CD4-positive, alpha-beta T cell (primary cell): ENCODE data around the gene LGSN. TPM values are rescaled to one million over a fixed set of nuclear protein-coding genes. Genes with fewer than 3 reads are reported as not detected.

Experiments used
- ATAC-seq: fragments of 200-7000 bp; cut with Tn5 transposase; one replicate; pipeline ENCODE4 v1.10.0; 2022; ENCODE audit warnings: mild to moderate bottlenecking; ENCODE audit not compliant: poor library complexity
- CTCF ChIA-PET: fragments of 350-600 bp; sonication (Branson Sonifier 250); formaldehyde crosslinking; loops from one replicate; lab custom pipeline; 2021; ENCODE audit warnings: antibody characterized with exemption, inconsistent platforms; lab: Charles Lee
- POLR2A ChIA-PET: fragments of 350-600 bp; sonication (Branson Sonifier 250); formaldehyde crosslinking; loops from one replicate; lab custom pipeline; 2021; ENCODE audit warnings: antibody characterized with exemption, inconsistent platforms; lab: Charles Lee
- DNase-seq, 14 experiments: peaks; one replicate each; pipeline ENCODE4 v3.0.0-alpha.2; 2013 to 2020; ENCODE audit warnings: mixed read lengths in 2 of 14
- H3K27ac ChIP-seq, 2 donors: one replicate each; pipeline versions ENCODE4 v1.5.1 to v1.7.0; 2013; ENCODE audit warnings: low read length in 2 of 2, low read depth in 1 of 2, mild to moderate bottlenecking in 1 of 2
- H3K27me3 ChIP-seq, 2 experiments: 1 replicate in 1 of 2; 2 replicates in 1 of 2; pipeline versions ENCODE4 v1.6.1 to v1.7.0; 2013; ENCODE audit warnings: low read length in 2 of 2, control low read depth in 1 of 2, mild to moderate bottlenecking in 1 of 2, moderate library complexity in 1 of 2; ENCODE audit not compliant: insufficient read depth in 2 of 2, control insufficient read depth in 1 of 2
- H3K36me3 ChIP-seq: one replicate; pipeline ENCODE4 v1.6.1; 2013; ENCODE audit warnings: low read length, control low read depth; ENCODE audit not compliant: insufficient read depth
- H3K4me1 ChIP-seq: one replicate; pipeline ENCODE4 v1.6.1; 2013; ENCODE audit warnings: low read length, control low read depth; ENCODE audit not compliant: insufficient read depth
- H3K4me3 ChIP-seq: one replicate; pipeline ENCODE4 v1.5.1; 2013; ENCODE audit warnings: mild to moderate bottlenecking, low read length, moderate library complexity
- H3K9me3 ChIP-seq, 2 experiments: 1 replicate in 1 of 2; 2 replicates in 1 of 2; pipeline versions ENCODE4 v1.6.1 to v1.7.0; 2013; ENCODE audit warnings: low read length in 2 of 2, mild to moderate bottlenecking in 2 of 2, control low read depth in 1 of 2, moderate library complexity in 1 of 2; ENCODE audit not compliant: control insufficient read depth in 1 of 2, insufficient read depth in 1 of 2
- H3K27ac Mint-ChIP-seq: one replicate; pipeline ENCODE4 v1.8.0; 2020; ENCODE audit warnings: mixed read lengths
- H3K27me3 Mint-ChIP-seq: one replicate; pipeline ENCODE4 v1.8.0; 2021; ENCODE audit warnings: mixed read lengths
- H3K36me3 Mint-ChIP-seq: one replicate; pipeline ENCODE4 v1.8.0; 2021; ENCODE audit warnings: low read depth, mixed read lengths
- H3K4me1 Mint-ChIP-seq: one replicate; pipeline ENCODE4 v1.8.0; 2021; ENCODE audit warnings: low read depth, mixed read lengths
- H3K4me3 Mint-ChIP-seq: one replicate; pipeline ENCODE4 v1.8.0; 2020; ENCODE audit warnings: mild to moderate bottlenecking, mixed read lengths
- H3K9me3 Mint-ChIP-seq: one replicate; pipeline ENCODE4 v1.8.0; 2020; ENCODE audit warnings: mixed read lengths
- intact Hi-C, 2 experiments: fragments of 100-400 bp; cut with DNase I in 1 of 2; cut with micrococcal nuclease in 1 of 2; formaldehyde crosslinking; loops; one replicate each; pipeline versions ENCODE4 v1.15.1 to v1.9.0; 2023 to 2025; cut with DNase I, micrococcal nuclease
- total RNA-seq, 174 experiments: library from RNA in 2 of 174; stranded (reverse) in 2 of 174; gene quantifications; one replicate each; pipeline ENCODE4 v1.2.3 and lab custom pipeline; 2021 to 2026
- TF ChIP-seq, protein P1 (sequence below): fragments of 200-600 bp; IDR thresholded peaks from one replicate; pipeline ENCODE4 v1.8.0; 2022; ENCODE audit warnings: antibody characterized with exemption, mild to moderate bottlenecking

Gene LGSN
- total RNA-seq, 2 experiments from 2014 or later = not detected

GRCh38 chr6:63259153-63259552, 60.6 kb downstream of the LGSN start:
- intact Hi-C loops = no loop called here
- ChIA-PET POLR2A (no interaction called here), CTCF (interaction anchor here (0.8 kb wide), 1 partner anchor 10 kb away, joined by 3 read pairs; no protein-coding TSS in a partner anchor)
- Histone ChIP-seq H3K4me1 (no peaks in the 10 kb centered on the region), H3K9me3 (no peaks in the 10 kb centered on the region), H3K36me3 (no peaks in the 10 kb centered on the region), H3K27ac (no peak overlapping the region), H3K4me3 (no peak overlapping the region), H3K27me3 (no peaks in the 10 kb centered on the region)
- TF ChIP-seq, protein P1, sequence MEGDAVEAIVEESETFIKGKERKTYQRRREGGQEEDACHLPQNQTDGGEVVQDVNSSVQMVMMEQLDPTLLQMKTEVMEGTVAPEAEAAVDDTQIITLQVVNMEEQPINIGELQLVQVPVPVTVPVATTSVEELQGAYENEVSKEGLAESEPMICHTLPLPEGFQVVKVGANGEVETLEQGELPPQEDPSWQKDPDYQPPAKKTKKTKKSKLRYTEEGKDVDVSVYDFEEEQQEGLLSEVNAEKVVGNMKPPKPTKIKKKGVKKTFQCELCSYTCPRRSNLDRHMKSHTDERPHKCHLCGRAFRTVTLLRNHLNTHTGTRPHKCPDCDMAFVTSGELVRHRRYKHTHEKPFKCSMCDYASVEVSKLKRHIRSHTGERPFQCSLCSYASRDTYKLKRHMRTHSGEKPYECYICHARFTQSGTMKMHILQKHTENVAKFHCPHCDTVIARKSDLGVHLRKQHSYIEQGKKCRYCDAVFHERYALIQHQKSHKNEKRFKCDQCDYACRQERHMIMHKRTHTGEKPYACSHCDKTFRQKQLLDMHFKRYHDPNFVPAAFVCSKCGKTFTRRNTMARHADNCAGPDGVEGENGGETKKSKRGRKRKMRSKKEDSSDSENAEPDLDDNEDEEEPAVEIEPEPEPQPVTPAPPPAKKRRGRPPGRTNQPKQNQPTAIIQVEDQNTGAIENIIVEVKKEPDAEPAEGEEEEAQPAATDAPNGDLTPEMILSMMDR = no peak
- ATAC-seq (no peak), DNase-seq (no peak)
- Mint-ChIP-seq H3K36me3 (no peaks in the 10 kb centered on the region), H3K27ac (no peak overlapping the region), H3K9me3 (no peaks in the 10 kb centered on the region), H3K4me1 (no peaks in the 10 kb centered on the region), H3K27me3 (no peaks in the 10 kb centered on the region), H3K4me3 (no peak overlapping the region)

DNA sequence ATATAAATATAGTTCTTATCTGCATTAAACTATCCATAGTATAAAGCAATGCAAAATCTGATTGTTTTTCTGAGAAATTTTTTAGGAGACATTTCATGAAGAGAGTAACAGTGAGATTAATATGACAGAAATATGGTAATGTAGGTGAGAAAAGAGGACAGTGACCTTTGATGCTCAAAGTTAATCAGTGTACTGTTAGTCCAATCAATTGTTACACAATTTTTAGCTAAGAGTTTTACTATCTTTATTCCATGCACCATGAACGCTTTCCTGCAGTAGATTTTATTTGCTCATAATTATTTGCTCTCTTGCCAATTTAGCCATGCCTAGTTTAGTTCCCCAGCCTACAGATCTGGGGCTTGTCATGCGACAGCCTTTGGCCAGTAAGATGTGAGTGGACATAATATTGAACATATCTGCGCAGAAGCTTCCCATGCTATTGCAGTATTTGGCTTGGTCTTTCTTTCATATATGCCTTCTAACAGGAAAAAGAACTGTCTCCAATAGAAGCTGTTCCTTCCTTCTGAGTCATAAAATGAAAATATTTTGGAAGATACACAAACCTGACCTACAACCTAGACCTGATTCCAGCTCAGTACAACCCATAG, 69.8 kb downstream of the LGSN start:
- ChIA-PET POLR2A (no interaction called here), CTCF (no interaction called here)
- DNase-seq (no peak), ATAC-seq (no peak)
- no peak overlapping the region for H3K4me3 Mint-ChIP-seq
- H3K9me3 ChIP-seq = peaks cover 0 to 7% of the 10 kb centered on the region in 2 experiments
- H3K27ac Mint-ChIP-seq = no peak overlapping the region
- TF ChIP-seq, protein P1 = no peak
- peaks cover 2% of the 10 kb centered on the region for H3K9me3 Mint-ChIP-seq
- no peaks in the 10 kb centered on the region for H3K36me3 ChIP-seq
- H3K36me3 Mint-ChIP-seq = no peaks in the 10 kb centered on the region
- no peak overlapping the region for H3K27ac ChIP-seq
- H3K4me1 Mint-ChIP-seq = no peaks in the 10 kb centered on the region
- no peaks in the 10 kb centered on the region for H3K27me3 ChIP-seq
- no peak overlapping the region for H3K4me3 ChIP-seq
- H3K27me3 Mint-ChIP-seq = no peaks in the 10 kb centered on the region
- H3K4me1 ChIP-seq = no peaks in the 10 kb centered on the region
- intact Hi-C loops = no loop called here

DNA sequence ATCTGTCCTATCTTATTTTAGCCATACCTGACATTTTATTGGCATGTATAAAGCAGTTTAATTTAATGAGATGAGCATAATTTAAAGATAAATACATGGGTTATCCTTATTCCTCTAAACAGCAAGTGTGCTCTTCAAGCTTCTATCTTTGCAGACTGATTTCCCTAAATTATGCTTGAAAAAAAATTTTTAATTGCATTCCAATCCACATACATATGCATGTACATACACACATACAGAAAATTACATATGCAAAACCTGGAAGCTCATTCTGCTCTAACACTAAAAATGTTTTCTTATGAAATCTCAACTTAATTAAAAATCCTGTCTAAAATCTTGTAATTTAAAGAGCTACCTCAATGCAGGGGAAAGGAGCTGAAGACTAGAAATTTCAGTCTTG, 73.2 kb downstream of the LGSN start:
- Histone ChIP-seq H3K4me1 (no peaks in the 10 kb centered on the region), H3K4me3 (no peak overlapping the region), H3K27me3 (no peaks in the 10 kb centered on the region), H3K9me3 (peaks cover 0 to 3% of the 10 kb centered on the region in 2 experiments), H3K36me3 (no peaks in the 10 kb centered on the region), H3K27ac (no peak overlapping the region)
- ChIA-PET CTCF (no interaction called here), POLR2A (no interaction called here)
- ATAC-seq (no peak), DNase-seq (no peak)
- Mint-ChIP-seq H3K36me3 (no peaks in the 10 kb centered on the region), H3K27ac (no peak overlapping the region), H3K4me3 (no peak overlapping the region), H3K9me3 (peaks cover 2% of the 10 kb centered on the region), H3K4me1 (no peaks in the 10 kb centered on the region), H3K27me3 (no peaks in the 10 kb centered on the region)
- TF ChIP-seq, protein P1 = no peak
- intact Hi-C loops = no loop called here
